ENCODE data around the gene RELN.

RELN gene

DNA sequence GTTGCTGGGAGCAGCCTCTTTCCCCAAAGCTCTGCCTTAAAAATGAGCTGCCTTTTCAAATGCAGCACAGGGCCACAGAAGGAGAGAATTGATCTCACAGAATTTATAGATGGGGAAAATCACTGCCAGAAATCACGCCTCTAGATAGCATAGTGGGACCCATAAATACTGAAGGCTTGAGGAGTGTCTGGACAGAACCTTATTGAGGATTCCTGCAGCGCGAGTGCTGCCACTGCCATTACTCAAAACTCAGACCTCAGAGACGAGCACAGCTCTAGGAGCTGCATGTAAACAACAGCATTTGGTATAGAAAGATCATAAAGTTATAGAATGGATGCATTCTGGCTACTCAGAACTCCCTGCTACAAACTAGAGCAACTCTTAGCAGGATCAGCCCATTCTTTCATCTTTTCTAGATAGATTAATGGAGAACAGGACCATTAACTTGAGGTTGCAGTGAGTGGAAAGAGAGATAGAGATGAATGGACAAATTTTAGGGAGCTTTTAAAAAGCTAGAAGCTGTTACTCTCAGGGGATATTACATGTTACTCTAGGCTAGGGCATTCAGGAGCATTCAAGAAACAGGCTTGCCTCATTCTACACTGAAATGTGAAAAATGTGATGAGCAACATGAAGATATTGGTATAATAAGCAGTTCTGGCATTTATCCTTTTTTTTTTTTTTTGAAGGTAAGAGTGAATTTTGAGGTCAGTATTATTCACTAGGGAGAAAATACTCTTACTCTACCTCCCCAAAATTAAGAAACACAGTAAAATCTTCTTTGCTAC is 276.3 kb downstream of the RELN start:
- DNase-seq = peak in 1 of 14 donors; percentile 44

DNA sequence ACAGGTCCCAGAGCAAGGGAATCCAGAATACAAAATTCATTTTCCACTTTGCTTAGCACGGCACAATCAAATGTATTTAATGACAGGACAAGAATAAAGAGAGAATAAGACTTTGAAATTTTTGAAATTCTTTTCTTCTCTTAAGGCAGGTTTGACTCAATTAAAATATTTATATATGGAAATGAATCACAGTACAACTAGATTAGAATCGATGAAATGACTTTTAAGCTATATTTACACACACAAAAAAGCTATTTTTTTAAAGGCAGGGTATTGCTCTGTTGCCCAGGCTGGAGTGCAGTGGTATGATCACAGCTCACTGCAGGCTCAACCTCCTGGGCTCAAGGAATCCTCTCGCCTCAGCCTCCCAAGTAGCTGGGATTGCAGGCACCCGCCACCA is 278.0 kb downstream of the RELN start:
- DNase-seq = no peak

DNA sequence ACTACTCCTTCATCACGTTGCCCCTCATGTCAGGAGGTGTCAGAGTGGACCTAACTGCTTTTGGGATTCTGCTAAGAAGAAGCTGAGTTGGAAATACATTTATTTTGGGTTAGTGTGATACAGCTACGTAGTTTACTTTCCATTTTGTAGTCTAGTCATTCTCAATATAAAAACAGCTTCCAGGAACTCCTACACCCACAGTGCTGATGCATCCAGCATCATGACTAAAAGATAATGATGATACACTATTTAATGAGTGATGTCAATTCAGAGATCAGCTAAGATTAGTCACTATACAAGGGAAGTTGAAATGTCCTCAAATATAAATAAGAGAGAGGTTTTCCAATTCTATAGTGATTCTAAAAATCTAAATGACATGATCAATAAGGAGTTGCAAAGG is 279.2 kb downstream of the RELN start:
- DNase-seq = no peak

GRCh38 chr7:103706805-103707204 is 282.7 kb downstream of the RELN start:
- DNase-seq = no peak

DNA sequence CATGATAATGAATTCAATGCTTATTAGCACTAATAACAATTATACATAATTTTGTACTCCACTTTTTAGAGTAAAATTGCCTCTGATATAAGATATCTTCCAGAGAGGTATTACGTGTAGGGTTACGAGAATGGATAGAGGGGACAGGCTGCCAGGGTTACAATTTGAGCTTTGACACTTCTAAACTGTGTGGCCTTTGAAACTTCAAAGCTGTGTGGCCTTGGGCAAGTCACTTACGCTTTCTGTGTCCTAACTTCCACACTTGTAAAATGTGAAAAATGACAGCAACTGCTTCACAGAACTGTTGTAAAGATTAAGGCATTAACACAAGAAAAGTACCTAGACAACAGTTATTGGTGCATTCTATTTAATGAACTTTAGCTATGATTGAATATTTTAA is 283.9 kb downstream of the RELN start:
- no peak for DNase-seq

GRCh38 chr7:103704701-103705100 is 284.8 kb downstream of the RELN start:
- peak in 1 of 14 donors; percentile 93 for DNase-seq

DNA sequence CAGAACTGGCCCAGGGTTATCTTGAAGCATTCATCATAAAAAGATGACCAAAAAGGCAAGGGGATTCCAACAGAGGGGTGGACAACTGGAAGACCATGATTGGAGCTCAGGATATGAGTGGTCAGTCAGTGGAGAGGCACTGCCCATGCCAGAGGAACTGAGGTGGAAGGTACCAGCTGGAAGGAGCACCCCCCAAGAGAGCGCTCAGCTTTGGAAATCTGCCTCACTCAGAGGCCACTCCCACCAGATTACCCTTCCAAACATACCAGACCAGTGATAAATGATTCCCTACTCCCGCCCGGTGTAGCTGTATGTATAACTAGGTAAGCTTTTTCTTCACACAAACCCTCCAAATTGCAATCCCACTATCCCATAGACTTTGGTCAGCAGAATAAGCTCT is 286.5 kb downstream of the RELN start:
- DNase-seq = peak in 1 of 14 donors; percentile 74

DNA sequence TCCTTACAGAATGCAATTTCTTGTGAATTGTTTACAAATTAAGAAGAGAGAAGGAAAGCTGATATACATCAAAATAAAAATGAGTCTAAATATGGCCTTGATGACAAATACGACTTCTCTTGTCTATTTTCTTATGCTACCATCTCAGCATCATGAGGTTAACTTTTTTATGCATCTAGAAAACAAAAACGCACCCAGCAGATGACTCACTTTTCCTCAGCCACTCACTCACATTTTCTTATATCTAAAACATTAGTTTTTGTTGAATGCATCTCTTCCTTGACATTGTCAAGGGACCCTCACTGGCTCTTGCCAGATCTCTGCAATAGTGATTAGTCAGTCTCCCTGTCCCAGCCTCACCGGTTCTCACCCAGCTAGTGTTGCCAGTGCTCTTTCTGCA is 287.0 kb downstream of the RELN start:
- DNase-seq = no peak

DNA sequence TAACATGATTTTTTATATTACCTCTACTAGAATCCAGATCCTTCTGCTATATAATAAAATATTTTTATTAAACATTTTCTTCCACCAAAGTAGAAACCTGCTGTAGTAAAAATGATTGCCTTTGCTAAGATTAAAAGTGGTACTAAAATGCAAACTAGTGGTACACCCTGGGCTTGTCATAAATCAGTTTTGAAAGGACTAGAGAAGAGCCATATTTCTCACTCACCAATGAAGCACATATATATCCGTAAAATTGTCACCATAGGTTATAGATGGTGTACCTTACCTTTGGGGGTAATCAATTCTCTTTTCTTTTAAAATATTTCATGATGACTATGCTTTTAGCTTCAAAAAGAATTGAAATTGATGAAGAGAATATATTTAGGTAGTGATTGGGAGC is 290.4 kb downstream of the RELN start:
- DNase-seq = no peak

GRCh38 chr7:103698064-103698463 is 291.4 kb downstream of the RELN start:
- no peak for DNase-seq

- no peak for DNase-seq
Observed at GRCh38 chr7:103695521-103695920, 293.9 kb downstream of the RELN start.

DNA sequence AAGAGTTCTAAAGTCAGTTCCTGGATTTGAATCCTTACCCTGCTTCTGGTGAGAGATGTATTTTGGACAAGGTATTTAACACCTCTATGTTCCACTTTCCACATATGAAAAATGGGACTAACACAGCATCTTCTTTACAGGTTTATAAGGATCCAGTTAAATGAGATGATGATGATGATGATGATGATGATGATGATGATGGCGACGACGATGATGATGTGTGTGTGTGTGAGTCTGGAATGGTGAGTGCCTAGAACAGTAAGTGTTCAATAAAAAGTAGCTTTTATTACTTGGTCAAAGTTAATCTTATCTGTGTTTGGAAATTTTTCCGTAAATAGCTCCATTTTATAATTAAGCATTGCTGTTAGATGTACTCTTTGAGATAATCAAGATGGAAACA is 295.2 kb downstream of the RELN start:
- DNase-seq = no peak

DNA sequence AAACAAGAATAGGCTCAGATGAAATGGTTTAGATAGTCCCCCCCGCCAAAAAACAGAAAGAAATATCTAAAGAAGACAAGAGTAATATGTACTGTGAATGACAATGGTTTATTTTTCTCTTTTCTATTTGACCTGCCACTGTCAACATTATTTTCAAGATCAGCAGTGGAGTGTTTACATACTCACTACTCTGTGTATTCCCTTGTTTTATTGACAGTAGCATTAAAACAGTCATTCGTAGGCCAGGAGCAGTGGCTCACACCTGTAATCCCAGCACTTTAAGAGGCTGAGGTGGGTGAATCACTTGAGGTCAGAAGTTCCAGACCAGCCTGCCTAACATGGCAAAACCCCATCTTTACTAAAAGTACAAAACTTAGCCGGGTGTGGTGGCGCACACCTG is 298.2 kb downstream of the RELN start:
- DNase-seq = no peak

DNA sequence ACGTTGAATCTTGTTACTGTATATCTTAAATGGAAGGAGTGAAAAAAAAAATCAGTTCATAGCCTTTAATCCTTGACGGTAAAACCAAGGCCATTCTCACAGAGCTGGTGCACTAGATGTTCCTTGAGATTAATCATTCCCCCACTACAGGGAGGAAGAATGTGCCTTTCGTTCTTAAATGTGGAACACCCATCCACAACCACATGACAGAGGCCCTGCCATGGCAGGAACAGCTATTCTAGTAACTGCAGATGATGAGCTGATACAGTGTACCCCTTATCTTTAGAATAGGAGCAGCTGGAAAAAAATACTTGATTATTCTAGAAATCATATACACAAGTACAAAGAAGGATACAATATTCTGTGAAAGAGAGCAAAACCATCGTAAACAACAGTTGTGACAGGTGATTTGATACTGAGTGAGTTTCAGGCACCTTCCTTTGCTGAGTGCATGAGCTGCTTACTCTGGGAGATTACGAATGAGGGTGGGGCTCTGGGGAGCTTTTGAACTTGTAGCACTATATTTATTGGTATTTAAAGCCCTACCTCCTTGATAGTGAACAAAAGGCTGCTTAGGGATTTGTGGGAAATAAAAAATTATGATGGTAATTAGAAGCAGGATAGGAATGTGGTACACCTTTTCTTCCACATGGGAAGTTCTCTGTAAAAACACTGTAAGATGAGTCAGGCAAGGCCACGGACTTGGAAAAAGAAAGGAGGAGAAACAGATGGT is 299.1 kb downstream of the RELN start:
- no peak for DNase-seq

- DNase-seq = no peak
Observed at GRCh38 chr7:103689255-103689654, 300.2 kb downstream of the RELN start.

DNA sequence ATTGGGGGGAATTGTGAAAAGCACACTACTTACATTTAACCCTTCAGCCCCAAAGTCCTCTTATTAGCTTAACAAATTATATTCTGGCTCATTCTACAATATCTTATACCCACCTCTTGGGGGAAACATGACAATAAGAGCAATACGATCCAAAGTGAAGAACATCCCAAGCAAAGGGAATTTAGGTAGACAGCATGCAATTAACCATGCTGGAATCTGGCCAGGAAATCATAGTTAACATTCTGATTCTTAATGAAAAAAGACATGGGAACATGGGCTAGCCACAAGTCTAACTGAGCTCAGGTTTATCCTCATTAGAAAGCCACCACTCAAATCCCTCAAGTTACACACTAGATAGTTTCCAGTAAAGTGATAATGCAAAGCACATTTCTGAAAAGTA is 301.5 kb downstream of the RELN start:
- peak in 1 of 14 donors; percentile 24 for DNase-seq

- DNase-seq = no peak
Observed at GRCh38 chr7:103687272-103687671, 302.2 kb downstream of the RELN start.

DNA sequence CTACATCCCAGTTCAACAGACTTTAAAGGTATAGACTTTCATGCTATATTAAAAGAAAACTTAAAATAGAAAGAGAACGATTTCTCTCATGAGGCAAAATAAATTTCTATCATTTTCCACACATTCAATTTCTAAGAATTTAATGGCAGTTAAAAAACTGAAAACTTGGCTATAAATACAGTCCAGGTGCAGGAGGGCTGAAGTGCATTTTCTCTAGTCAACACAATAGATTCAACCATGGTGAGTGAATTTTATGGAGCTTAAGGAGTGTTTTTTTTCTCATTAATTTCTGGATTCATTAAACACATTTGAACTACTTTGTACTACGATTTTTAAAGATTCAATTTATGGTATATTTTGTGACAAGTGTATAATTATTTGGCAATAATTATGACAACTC is 302.7 kb downstream of the RELN start:
- peak in 1 of 14 donors; percentile 35 for DNase-seq

GRCh38 chr7:103686064-103686463 is 303.4 kb downstream of the RELN start:
- peak in 4 of 14 donors; percentile 8 to 97 (median 22) for DNase-seq

- DNase-seq = no peak
Observed at GRCh38 chr7:103685646-103686045, 303.8 kb downstream of the RELN start.

DNA sequence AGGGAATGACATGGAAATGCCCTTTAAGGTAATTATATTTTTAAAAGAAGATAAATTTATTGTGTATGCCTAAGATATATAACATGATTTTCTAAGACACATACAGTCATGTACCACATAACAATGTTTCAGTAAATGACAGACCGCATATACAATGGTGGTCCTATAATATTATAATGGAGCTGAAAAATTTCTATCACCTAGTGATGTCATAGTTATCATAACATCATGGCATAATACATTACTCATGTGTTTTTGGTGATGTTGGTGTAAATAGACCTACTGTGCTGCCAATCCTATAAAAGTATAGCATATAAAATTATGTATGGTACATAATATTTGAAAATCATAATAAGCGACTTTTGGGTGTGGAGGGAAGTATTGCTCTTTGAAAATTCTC is 306.1 kb downstream of the RELN start:
- no peak for DNase-seq

- DNase-seq = no peak
Observed at GRCh38 chr7:103680161-103681144, 309.0 kb downstream of the RELN start.
